GM18861 (cell line): ENCODE measurements around the gene RILPL2.
"Not testable (repeated sequence)": the region's sequence is repeated elsewhere in the genome, so short reads cannot be mapped to it uniquely, and the experiment has no call there.

ENCODE experiments used
- ATAC-seq: cut with Tn5 transposase; IDR thresholded peaks from one replicate; pipeline ENCODE4 v1.9.1; 2021; ENCODE audit not compliant: unreplicated experiment

The RILPL2 gene

DNA sequence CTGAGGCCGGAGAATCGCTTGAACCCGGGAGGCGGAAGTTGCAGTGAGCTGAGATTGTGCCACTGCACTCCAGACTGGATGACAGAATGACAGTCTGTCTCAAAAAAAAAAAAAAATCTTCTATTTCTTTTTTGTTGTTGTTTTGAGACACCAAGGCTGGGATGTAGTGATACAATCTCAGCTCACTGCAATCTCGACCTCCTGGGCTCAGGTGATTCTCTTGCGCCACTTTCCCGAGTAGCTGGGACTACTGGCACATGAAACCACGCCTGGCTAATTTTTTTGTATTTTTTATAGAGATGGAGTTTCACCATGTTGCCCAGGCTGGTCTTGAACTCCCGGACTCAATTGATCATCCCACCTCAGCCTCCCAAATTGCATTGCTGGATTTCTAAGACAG, 14.2 kb upstream of the RILPL2 start:
- no peak for ATAC-seq

DNA sequence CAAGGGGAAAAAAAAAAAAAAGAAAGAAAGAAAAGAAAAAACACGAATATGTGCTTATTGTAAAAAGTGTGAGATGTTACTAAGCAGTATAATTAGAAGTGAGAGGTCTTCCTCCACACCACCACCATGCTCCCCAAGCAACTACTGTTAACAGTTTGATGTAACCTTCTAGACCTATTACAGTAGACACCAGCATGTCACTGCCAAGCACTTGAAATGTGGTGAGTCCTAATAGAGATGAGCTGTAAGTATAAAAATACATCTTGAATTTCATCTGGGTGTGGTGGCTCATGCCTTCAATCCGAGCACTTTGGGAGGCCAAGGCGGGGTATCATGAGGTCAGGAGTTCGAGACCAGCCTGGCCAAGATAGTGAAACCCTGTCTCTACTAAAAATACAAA, 13.4 kb upstream of the RILPL2 start:
- no peak for ATAC-seq

DNA sequence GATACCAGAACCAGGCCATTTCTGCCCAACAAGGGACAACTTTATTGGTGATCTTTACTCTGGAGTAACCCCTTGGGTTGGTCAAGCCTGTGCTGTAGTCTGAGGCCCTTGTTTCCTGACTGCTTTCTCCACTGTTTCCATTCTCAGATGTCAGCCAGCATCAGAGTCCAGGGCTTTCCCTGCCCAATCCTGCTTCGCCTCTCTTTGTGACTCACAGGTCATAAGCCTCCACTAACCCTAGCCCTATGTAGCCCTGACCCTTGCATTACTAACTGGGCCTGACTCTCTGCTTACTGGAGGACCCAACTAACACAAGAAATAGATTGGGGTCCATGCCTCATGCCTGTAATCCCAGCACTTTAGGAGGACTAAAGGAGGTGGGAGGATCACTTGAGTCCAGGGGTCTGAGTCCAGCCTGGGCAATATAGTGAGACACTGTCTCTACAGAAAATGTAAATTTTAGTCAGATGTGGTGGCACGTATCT, 12.8 kb upstream of the RILPL2 start:
- ATAC-seq = no peak

GRCh38 chr12:123446333-123446713, 9.8 kb upstream of the RILPL2 start:
- no peak for ATAC-seq

DNA sequence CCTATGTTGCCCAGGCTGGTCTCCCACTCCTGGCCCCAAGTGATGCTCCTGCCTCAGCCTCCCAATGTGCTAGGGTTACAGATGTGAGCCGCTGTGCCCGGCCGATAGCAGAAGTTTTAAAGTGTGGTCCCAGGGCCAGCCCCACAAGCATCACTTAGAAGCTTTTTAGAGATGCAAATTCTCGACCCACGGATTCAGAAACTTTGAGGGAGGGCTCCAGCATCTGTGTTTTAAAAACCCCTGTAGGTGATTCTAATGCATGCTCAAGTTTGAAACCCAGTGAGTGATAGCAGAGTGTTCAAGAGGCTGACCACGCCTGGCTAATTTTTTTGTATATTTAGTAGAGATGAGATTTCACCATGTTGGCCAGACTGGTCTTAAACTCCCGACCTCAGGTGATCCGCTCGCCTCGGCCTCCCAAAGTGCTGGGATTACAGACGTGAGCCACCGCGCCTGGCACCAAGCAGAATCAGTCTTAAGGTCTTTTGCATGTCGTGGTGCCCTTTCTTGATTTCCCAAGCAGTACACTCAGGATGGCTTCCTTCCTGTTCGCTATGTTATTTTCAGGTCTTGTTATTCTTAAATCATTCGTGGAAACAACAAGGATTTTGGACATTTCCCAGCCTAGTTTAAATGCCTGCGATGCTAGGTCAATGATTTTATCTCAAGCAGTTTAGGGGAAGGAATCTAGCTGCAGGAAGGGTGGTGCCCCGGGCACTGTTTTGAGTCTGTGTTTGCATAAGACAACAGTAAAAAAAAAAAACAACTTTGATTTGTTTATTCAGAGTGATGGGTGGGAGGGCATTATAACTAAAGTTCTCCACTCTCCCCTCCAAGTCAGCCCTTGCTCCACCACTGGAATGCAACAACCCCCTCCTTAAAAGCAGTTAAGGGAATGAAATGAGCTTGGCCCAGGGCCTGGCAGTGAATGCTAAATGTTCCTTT, 9.2 kb upstream of the RILPL2 start:
- no peak for ATAC-seq

DNA sequence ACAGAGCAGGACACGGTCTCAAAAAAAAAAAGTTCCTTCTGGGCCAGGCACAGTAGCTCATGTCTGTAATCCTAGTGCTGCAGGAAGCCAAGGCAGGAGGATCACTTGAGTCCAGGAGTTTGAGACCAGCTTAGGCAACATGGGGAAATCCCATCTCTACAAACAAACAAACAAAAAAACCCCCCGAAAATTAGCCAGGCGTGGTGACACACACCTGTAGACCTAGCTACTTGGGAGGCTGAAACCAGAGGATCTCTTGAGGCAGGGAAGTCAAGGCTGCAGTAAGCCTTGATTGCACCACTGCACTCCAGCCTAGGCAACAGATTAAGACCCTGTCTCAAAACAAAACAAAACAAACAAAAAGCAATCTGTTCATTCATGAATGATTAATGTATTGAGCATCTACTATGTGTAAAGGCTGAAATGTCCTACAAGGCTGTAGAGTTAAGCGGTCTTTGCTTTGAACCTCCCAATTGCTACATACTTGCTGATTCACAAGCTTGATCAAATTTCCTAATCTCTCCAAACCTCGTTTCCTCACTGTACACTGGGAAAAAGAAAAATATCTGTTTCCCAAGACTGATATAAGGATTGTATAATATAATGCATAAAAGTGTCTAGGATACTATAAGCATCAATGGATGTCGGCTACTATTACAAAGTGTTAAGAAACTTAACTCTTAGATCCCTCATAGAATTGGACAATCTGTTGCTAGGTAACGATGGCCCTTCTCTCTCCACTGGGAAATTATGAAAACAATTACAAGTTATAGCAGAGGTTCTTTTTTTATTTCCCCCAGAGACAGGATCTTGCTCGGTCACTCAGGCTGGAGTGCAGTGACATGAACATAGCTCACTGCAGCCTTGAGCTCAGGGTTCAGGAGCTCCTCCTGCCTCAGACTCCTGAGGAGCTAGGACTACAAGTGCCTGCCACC, 7.9 kb upstream of the RILPL2 start:
- ATAC-seq = no peak

DNA sequence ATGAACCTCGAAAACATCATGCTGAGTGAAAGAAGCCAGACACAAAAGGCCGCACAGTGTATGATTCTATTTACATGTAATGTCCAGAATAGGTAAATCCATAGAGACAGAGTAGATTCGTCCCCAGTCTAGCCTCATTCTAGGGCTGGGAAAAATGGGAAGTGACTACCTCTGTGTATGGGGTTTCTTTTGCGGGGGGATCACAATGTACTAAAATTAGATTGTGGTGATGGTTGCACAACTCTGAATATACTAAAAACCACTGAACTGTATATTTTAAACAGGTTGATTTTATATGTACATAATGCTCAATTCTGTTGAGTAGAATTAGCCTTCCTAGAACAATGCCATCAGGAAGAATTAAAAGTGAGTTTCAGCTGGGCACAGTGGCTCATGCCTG, 6.3 kb upstream of the RILPL2 start:
- ATAC-seq = no peak

DNA sequence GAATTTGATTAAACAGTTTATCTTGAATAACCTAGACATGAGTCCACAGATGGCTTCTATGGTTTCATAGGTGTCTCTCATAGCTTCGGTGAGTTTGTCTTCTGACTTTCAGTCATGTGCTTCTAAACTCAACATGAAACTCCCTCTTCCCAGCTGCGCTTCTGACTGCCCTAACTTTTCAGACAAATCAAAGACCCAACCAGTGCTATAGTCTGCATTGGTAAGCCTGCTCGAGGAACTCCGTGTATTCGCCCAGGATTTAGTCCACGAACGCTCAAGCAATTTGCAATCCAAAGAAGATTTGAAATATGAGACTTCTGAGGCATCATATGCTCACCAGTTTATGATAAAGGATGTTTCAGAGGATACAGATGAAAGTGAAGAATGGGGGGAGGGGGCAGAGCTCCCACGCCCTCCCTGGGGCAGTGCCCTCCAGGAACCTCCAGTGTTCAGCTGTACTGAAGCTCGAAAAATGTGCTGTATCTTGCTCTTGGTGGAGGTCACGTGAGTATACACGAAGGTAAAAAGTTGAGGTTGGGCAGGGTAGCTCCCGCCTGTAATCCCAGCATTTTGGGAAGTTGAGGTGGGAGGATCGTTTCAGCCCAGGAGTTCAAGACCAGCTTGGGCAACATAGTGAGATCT, 5.2 kb upstream of the RILPL2 start:
- ATAC-seq = peak; percentile 55

DNA sequence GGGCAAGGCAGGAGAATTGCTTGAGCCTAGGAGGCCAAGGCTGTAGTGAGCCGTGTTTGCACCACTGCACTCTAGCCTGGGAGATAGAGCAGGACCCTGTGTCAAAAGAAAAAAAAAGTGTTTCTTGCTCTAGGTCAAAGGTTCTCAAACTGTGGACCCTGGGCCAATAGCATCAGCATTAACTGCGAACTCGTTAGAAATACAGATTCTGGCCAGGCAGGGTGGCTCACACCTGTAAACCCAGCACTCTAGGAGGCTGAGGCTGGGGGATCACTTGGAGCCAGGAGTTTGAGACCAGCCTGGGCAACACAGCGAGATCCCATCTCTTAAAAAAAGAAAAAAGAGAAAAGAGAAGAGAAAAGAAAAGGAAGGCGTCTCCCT, 858 bp downstream of the RILPL2 start:
- no peak for ATAC-seq

- ATAC-seq = no peak
These were observed 2.9 kb downstream of the RILPL2 start for GRCh38 chr12:123433615-123434014.

- not testable (repeated sequence) for ATAC-seq
These were observed 4.3 kb downstream of the RILPL2 start for GRCh38 chr12:123431951-123432817.

GRCh38 chr12:123429101-123429500, 7.4 kb downstream of the RILPL2 start:
- ATAC-seq = not testable (repeated sequence)

- no peak for ATAC-seq
These were observed 7.9 kb downstream of the RILPL2 start for GRCh38 chr12:123428591-123428990.

DNA sequence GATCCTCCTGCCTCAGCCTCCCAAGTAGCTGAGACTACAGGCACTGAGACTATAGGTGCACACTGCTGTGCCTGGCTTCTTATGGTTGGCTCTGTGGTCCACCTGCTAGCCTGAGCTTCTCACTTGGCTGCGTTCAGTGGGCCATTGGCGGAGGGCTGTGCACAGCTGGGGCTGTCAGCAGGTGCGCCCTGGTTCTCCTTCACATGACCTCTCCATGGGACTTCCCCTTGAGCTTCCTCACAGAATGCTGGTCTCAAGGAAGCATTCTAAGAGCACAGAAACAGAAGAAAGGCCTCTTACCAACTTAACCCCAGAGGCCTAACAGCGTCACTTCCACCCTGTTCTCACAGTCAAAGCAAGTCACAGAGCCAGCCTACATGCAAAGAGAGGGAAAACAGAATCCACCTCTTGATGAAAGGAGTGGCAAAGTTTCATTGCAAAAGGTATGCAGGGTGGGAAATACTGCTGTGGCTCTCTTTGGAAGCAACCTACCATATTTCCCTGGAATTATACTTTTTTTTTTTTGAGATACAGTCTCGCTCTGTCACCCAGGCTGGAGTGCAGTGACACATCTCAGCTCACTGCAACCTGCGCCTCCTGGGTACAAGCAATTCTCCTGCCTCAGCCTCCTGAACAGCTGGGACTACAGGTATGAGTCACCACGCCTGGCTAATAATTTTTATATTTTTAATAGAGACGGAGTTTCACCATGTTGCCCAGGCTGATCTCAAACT, 9.3 kb downstream of the RILPL2 start:
- peak; percentile 82 for ATAC-seq

DNA sequence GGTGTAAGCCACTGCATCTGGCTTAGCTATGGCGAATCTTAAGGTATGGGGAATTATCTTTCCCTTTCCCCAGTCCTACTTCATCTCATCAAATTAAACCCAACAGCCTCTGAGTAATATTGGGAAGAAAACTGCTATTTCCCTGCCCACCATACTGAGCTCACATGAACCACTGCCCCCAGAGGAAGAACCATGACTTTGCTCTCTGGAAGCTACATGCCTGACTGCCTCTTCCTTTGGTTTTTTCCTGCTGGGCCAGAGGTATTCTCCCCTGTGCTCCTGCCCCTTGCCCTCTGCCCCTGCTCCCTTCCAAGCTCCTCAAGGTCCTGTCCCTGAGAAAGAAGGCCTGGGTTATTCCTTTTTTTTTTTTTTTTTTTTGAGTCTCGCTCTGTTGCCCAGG, 15.2 kb downstream of the RILPL2 start:
- ATAC-seq = no peak

GRCh38 chr12:123410041-123410412, 26.5 kb downstream of the RILPL2 start:
- no peak for ATAC-seq

GRCh38 chr12:123409284-123410040, 27.0 kb downstream of the RILPL2 start:
- ATAC-seq = not testable (repeated sequence)

DNA sequence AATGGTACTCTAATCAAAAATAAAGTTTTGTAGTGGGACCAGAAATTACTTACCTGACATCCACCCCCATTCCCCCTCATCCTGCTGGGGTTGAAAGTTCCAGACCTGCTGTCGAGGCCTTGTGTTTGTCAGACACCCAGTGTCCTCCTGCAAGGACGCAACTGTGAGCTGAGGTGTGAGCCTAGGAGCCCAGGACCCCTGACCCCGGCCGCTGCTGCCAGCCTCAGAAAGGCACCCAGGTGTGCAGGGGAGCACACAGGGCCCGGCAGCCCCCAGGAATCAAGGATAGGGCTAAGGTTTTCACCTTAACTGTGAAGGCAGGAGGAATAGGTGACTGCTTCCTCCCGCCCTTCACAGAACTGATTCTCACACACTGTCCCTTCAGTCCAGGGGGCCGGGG, 27.9 kb downstream of the RILPL2 start:
- ATAC-seq = not testable (repeated sequence)

DNA sequence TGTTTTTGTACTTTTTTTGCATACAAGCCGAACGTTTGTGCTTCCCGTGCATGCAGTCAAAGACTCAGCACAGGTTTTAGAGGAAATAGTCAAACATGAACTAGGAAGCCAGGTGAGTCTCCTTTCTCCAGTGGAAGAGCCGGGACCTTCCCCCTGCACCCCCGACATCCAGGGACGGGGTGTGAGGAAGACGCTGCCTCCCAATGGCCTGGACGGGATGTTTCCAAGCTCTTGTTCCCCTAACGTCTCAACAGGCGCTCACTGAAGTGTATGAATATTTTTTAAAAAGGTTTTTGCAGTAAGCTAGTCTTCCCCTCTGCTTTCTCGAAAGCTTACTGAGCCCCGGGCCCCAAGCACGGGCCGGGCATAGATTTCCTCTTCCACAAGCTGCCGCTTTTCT, 28.6 kb downstream of the RILPL2 start:
- not testable (repeated sequence) for ATAC-seq
